Epithelial cell of esophagus (primary cell): ENCODE data around the gene ELMO1.

Experiments used
- DNase-seq: peaks from one replicate; pipeline ENCODE4 v3.0.0; 2010; ENCODE audit warnings: low read depth
- H3K4me3 ChIP-seq: 2 replicates; pipeline ENCODE4 v1.5.1; 2011; ENCODE audit warnings: mild to moderate bottlenecking, low read length, control low read depth
- CTCF ChIP-seq: IDR thresholded peaks from 2 replicates; pipeline ENCODE4 v1.5.1; 2011; ENCODE audit warnings: low read depth, mild to moderate bottlenecking, low read length, control low read depth, inconsistent platforms; ENCODE audit not compliant: insufficient read depth; ENCODE audit errors: missing control alignments

ELMO1 gene

GRCh38 chr7:37475646-37476045, 27.0 kb upstream of the ELMO1 start:
- no peak overlapping the region for H3K4me3 ChIP-seq
- no peak for DNase-seq
- TF ChIP-seq CTCF = no peak

GRCh38 chr7:37471619-37472018, 23.0 kb upstream of the ELMO1 start:
- no peak for TF ChIP-seq CTCF
- no peak for DNase-seq
- no peak overlapping the region for H3K4me3 ChIP-seq

- H3K4me3 ChIP-seq = no peak overlapping the region
- no peak for TF ChIP-seq CTCF
- DNase-seq = no peak
Measured at GRCh38 chr7:37467002-37467401, 18.3 kb upstream of the ELMO1 start.

- H3K4me3 ChIP-seq = no peak overlapping the region
- TF ChIP-seq CTCF = no peak
- DNase-seq = no peak
Measured at GRCh38 chr7:37462138-37462537, 13.5 kb upstream of the ELMO1 start.

GRCh38 chr7:37455081-37455480, 6.4 kb upstream of the ELMO1 start:
- TF ChIP-seq CTCF = no peak
- DNase-seq = no peak
- no peak overlapping the region for H3K4me3 ChIP-seq

- no peak for TF ChIP-seq CTCF
Measured at GRCh38 chr7:37452346-37452745, 3.7 kb upstream of the ELMO1 start.

GRCh38 chr7:37450035-37450434, 1.4 kb upstream of the ELMO1 start:
- DNase-seq = no peak
- H3K4me3 ChIP-seq = no peak overlapping the region
- TF ChIP-seq CTCF = no peak

More at GRCh38 chr7:37452346-37452745, 3.7 kb upstream of the ELMO1 start:
- H3K4me3 ChIP-seq = no peak overlapping the region
- DNase-seq = no peak
